GM19324 (cell line): Measurements from ENCODE around the gene DOHH.

Experiments used
- ATAC-seq: cut with Tn5 transposase; IDR thresholded peaks from one replicate; pipeline ENCODE4 v1.9.1; 2021; ENCODE audit warnings: mild to moderate bottlenecking, moderate library complexity; ENCODE audit not compliant: unreplicated experiment, low FRiP score

Gene DOHH

GRCh38 chr19:3505598-3506383, 5.3 kb upstream of the DOHH start, which contains the start of gene FZR1:
Gene FZR1 (plus strand): TSS chr19:3506311. CDS start chr19:3522990, 16,679 bp downstream.
- peak; percentile 95 for ATAC-seq

- no peak for ATAC-seq
Measured at GRCh38 chr19:3504735-3505134, 4.3 kb upstream of the DOHH start.

GRCh38 chr19:3503036-3503572, 2.6 kb upstream of the DOHH start:
- ATAC-seq, result no peak

- no peak for ATAC-seq
Measured at GRCh38 chr19:3501780-3502179, 1.3 kb upstream of the DOHH start.

- ATAC-seq, result no peak
Measured at GRCh38 chr19:3499738-3500428, 591 bp downstream of the DOHH start.

- no peak for ATAC-seq
Measured at GRCh38 chr19:3497757-3498520, 2.5 kb downstream of the DOHH start.

- no peak for ATAC-seq
Measured at GRCh38 chr19:3496392-3497273, 3.8 kb downstream of the DOHH start.

- ATAC-seq, result no peak
Measured at GRCh38 chr19:3494559-3494958, 5.9 kb downstream of the DOHH start.

- ATAC-seq, result no peak
Measured at GRCh38 chr19:3494051-3494450, 6.4 kb downstream of the DOHH start.

- no peak for ATAC-seq
Measured at GRCh38 chr19:3493651-3494050, 6.8 kb downstream of the DOHH start.

GRCh38 chr19:3492919-3493318, 7.6 kb downstream of the DOHH start:
- no peak for ATAC-seq

GRCh38 chr19:3492131-3492839, 8.2 kb downstream of the DOHH start:
- ATAC-seq, result no peak

- ATAC-seq, result no peak
Measured at GRCh38 chr19:3491396-3492119, 8.9 kb downstream of the DOHH start.

- no peak for ATAC-seq
Measured at GRCh38 chr19:3483226-3483628, 17.2 kb downstream of the DOHH start, which contains the start of gene SMIM44. Gene SMIM44 (minus strand): TSS chr19:3483441. CDS start chr19:3483403, 38 bp downstream.

GRCh38 chr19:3482507-3483225, 17.8 kb downstream of the DOHH start:
- ATAC-seq, result no peak

GRCh38 chr19:3481241-3482090, 19.0 kb downstream of the DOHH start:
- ATAC-seq, result no peak
